Suprapubic skin (tissue), 4 donors: Measurements from ENCODE around the gene PREX1. TPM values are rescaled to one million over a fixed set of nuclear protein-coding genes. Genes with fewer than 3 reads are reported as not detected.

Source experiments
- DNase-seq, 2 donors: peaks; one replicate each; pipeline ENCODE4 v3.0.0-alpha.2; 2019; ENCODE audit warnings: low spot score in 2 of 2
- H3K27ac ChIP-seq: fragments of 200-600 bp; sonication (generic); one replicate; pipeline ENCODE4 v1.5.1; 2019
- H3K27me3 ChIP-seq: fragments of 200-600 bp; sonication (generic); one replicate; pipeline ENCODE4 v1.5.1; 2019
- H3K36me3 ChIP-seq: fragments of 200-600 bp; sonication (generic); one replicate; pipeline ENCODE4 v1.5.1; 2019
- H3K4me1 ChIP-seq: fragments of 200-600 bp; sonication (generic); one replicate; pipeline ENCODE4 v1.5.1; 2019
- H3K4me3 ChIP-seq: fragments of 200-600 bp; sonication (generic); one replicate; pipeline ENCODE4 v1.5.1; 2019; ENCODE audit warnings: mild to moderate bottlenecking
- H3K9me3 ChIP-seq: fragments of 200-600 bp; sonication (generic); one replicate; pipeline ENCODE4 v1.5.1; 2019
- EP300 ChIP-seq: sonication (generic); formaldehyde crosslinking; IDR thresholded peaks from one replicate; pipeline ENCODE4 v1.6.1; 2017; ENCODE audit warnings: antibody characterized with exemption
- POLR2A ChIP-seq, 2 donors: fragments of 450-650 bp; IDR thresholded peaks; one replicate each; pipeline ENCODE4 v1.6.1; 2017; ENCODE audit warnings: antibody characterized with exemption in 2 of 2, mild to moderate bottlenecking in 2 of 2, moderate library complexity in 2 of 2
- POLR2AphosphoS5 ChIP-seq, 3 donors: sonication (generic); formaldehyde crosslinking; IDR thresholded peaks; one replicate each; pipeline ENCODE4 v1.6.1; 2017; ENCODE audit warnings: antibody characterized with exemption in 3 of 3
- WGBS: methylation state at CpG from one replicate; pipeline ENCODE4 v1.1.5; 2018; 5-methylcytosine and 5-hydroxymethylcytosine counted together
- total RNA-seq, 4 donors: library from RNA; depleted of rRNA; stranded (reverse); fragments of >200 nt; gene quantifications; one replicate each; pipeline ENCODE4 v1.1.0, GENCODE V29; 2016
- TF ChIP-seq, protein P1 (sequence below), 2 donors: fragments of 200-600 bp in 1 of 2; fragments of 450-650 bp in 1 of 2; sonication (generic) in 1 of 2; IDR thresholded peaks; one replicate each; pipeline ENCODE4 v1.5.1; 2016 to 2019; ENCODE audit warnings: antibody characterized with exemption in 2 of 2, mild to moderate bottlenecking in 1 of 2, moderate library complexity in 1 of 2

Gene PREX1
- total RNA-seq, 4 donors from 2014 or later: 4.7 to 15.1 (median 10.2) TPM

DNA sequence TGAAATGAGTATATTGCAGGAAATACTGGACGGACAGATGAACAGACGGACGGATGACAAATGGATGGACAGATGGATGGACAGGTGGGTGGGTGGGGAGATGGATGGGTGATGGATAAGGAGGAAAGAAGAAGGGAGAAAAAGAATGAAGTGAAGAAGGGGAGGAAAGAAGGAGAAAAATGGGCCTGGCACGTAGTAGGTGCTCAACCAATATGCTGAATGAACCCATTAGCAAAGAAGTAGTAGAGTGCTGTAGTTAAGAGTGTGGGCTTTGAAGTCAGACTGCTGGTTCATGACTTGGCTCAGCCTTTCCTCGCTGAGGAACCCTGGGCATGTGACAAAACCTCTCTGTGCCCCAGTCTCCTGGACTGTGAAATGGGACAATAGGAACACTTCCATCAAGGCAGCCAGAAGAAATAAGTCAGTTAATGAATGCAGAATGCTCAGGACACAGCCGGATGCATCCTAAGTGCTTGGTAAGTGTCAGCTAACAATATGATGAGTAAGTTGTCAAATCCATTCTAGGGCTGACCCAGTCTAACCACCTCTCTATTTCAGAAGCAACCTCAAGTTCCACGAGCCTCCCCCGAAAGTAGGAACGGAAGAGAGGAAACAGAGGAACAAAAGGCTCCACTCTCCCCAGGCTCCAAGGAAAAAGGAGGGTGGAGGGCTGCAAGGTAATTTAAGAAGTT, 37.9 kb downstream of the PREX1 start:
- no peak for DNase-seq
- 83% methylated on average over 9 of the region's 9 CpGs for WGBS
- Histone ChIP-seq H3K4me1 (peaks cover 39% of the 10 kb centered on the region), H3K27me3 (peaks cover 4% of the 10 kb centered on the region), H3K36me3 (no peaks in the 10 kb centered on the region), H3K4me3 (no peak overlapping the region), H3K27ac (no peak overlapping the region), H3K9me3 (no peaks in the 10 kb centered on the region)
- TF ChIP-seq POLR2A (IDR thresholded peaks at IDR 0.05) (no peak), POLR2AphosphoS5 (IDR thresholded peaks at IDR 0.05) (no peak), EP300 (no peak)
- TF ChIP-seq, protein P1, sequence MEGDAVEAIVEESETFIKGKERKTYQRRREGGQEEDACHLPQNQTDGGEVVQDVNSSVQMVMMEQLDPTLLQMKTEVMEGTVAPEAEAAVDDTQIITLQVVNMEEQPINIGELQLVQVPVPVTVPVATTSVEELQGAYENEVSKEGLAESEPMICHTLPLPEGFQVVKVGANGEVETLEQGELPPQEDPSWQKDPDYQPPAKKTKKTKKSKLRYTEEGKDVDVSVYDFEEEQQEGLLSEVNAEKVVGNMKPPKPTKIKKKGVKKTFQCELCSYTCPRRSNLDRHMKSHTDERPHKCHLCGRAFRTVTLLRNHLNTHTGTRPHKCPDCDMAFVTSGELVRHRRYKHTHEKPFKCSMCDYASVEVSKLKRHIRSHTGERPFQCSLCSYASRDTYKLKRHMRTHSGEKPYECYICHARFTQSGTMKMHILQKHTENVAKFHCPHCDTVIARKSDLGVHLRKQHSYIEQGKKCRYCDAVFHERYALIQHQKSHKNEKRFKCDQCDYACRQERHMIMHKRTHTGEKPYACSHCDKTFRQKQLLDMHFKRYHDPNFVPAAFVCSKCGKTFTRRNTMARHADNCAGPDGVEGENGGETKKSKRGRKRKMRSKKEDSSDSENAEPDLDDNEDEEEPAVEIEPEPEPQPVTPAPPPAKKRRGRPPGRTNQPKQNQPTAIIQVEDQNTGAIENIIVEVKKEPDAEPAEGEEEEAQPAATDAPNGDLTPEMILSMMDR (IDR thresholded peaks at IDR 0.05): no peak

DNA sequence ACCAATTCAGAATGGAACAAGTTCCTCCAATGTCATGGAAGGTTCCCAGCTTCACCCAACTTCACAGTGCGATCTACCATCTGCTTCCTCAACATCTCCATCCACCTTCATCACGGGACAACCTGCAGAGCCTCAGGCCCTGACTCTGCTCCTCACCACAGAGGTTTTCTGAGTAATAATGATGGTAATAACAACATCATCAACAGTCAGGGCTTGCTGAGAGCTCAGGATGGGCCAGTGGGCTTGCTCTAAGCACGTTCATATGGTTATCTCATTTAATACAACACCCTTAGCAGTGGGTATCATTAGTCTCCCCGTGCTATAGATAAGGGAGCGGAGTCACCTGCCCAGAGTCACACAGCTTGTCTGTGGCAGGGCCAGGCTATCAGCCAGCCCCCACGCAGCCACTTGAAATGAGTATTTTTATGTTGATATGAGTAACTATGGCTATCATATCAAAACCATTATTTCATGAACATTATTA, 38.6 kb downstream of the PREX1 start:
- no peak overlapping the region for H3K27ac ChIP-seq
- no peak for DNase-seq
- no peaks in the 10 kb centered on the region for H3K9me3 ChIP-seq
- peaks cover 39% of the 10 kb centered on the region for H3K4me1 ChIP-seq
- H3K27me3 ChIP-seq: peaks cover 4% of the 10 kb centered on the region
- TF ChIP-seq POLR2A (IDR thresholded peaks at IDR 0.05) (no peak), POLR2AphosphoS5 (IDR thresholded peaks at IDR 0.05) (no peak), EP300 (no peak)
- TF ChIP-seq, protein P1 (IDR thresholded peaks at IDR 0.05): no peak
- no peaks in the 10 kb centered on the region for H3K36me3 ChIP-seq
- no peak overlapping the region for H3K4me3 ChIP-seq
- 81% methylated on average over 6 of the region's 6 CpGs for WGBS

DNA sequence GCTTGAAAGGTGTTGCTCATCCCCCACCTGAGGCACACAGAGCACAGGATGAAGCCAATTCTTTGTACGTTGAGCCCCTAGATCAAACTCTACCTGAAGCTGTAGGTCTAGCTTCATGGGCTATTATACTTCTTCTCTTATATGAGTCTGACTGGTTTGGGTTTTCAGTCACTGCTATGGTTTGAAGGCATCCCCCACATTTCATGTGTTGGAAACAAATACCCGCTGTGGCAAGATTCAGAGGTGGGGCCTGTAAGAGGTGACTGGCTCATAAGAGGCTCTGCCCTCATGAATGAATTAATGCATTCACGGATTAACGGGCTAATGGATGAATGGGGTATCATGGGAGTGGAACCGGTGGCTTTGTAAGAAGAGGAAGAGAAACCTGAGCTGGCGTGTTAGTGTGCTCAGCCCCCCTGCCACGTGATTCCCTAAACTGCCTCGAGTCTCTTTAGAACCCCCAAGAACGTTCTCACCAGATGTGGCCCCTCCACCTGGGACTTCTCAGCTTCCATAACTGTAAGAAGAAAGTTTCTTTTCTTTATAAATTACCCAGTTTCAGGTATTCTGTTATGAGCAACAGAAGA, 39.2 kb downstream of the PREX1 start:
- H3K27me3 ChIP-seq: peaks cover 4% of the 10 kb centered on the region

DNA sequence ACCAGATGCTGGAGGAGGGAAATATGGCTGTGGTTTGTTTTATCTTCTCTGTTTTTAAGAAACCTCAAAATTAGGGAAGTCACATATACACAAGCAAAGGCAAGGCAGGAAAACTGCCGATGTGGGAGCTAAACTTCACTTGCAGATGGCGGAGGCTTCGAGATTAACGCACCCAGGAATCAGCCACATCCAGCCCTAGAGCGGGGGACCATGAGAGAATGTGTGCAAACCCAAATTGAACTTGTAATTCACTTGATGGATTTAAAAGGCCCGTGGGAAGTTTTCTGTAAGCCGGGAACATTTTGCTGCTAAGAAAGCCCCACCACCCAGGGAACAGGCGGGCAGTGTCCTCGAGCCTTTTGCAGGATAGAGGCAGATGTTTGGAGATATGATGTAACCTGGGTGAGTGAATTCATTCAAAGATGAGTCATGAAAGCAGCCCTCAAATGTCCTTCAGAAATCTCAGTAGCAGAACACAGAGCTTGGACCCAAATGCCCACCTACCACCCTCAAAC, 39.9 kb downstream of the PREX1 start:
- DNase-seq: no peak
- Histone ChIP-seq H3K36me3 (no peaks in the 10 kb centered on the region), H3K4me1 (peaks cover 39% of the 10 kb centered on the region), H3K27me3 (peaks cover 4% of the 10 kb centered on the region), H3K27ac (peak overlapping the region; percentile 87), H3K4me3 (no peak overlapping the region), H3K9me3 (no peaks in the 10 kb centered on the region)
- WGBS: 66% methylated on average over 9 of the region's 9 CpGs
- TF ChIP-seq, protein P1 (IDR thresholded peaks at IDR 0.05): no peak
- no peak for TF ChIP-seq POLR2AphosphoS5 (IDR thresholded peaks at IDR 0.05)
- TF ChIP-seq POLR2A (IDR thresholded peaks at IDR 0.05): no peak
- TF ChIP-seq EP300: no peak

More for the DNA sequence above, 39.2 kb downstream of the PREX1 start:
- Histone ChIP-seq H3K36me3 (no peaks in the 10 kb centered on the region), H3K4me1 (peaks cover 39% of the 10 kb centered on the region), H3K4me3 (no peak overlapping the region), H3K9me3 (no peaks in the 10 kb centered on the region), H3K27ac (peak overlapping the region; percentile 50)
- WGBS: 86% methylated on average over 9 of the region's 9 CpGs
- TF ChIP-seq, protein P1 (IDR thresholded peaks at IDR 0.05): no peak
- no peak for TF ChIP-seq POLR2AphosphoS5 (IDR thresholded peaks at IDR 0.05)
- TF ChIP-seq POLR2A (IDR thresholded peaks at IDR 0.05): no peak
- TF ChIP-seq EP300: no peak
- no peak for DNase-seq
